SU-DHL-6 (cell line): Measurements from ENCODE around the gene PGAP6.

ENCODE experiments used
- CTCF ChIP-seq: fragments of 200-600 bp; sonication (generic); IDR thresholded peaks from one replicate; pipeline ENCODE4 v1.5.1; 2017; ENCODE audit warnings: antibody characterized with exemption, mild to moderate bottlenecking, low read length, moderate library complexity; ENCODE audit not compliant: insufficient read depth, poor library complexity, severe bottlenecking
- EZH2phosphoT487 ChIP-seq: fragments of 200-600 bp; sonication (generic), shearing (Covaris generic); conservative IDR thresholded peaks from 2 replicates; pipeline ENCODE4 v1.6.1; 2018; ENCODE audit warnings: mild to moderate bottlenecking, antibody characterized with exemption, low read length, moderate library complexity, mixed read lengths

GRCh38 chr16:430904-431303 lies 49.1 kb upstream of the PGAP6 start:
- TF ChIP-seq CTCF, result no peak
- no peak for TF ChIP-seq EZH2phosphoT487
